HEK293 (cell line): Measurements from ENCODE around the gene MAP3K5.

Experiments
- EGR2 ChIP-seq: fragments of 450-650 bp; formaldehyde crosslinking; IDR thresholded peaks from 2 replicates; pipeline ENCODE4 v1.5.1; 2016; ENCODE audit warnings: low read depth, missing biosample characterization, missing genetic modification characterization
- KLF16 ChIP-seq: fragments of 450-650 bp; formaldehyde crosslinking; IDR thresholded peaks from 2 replicates; pipeline ENCODE4 v1.5.1; 2017; ENCODE audit warnings: missing biosample characterization, missing genetic modification characterization
- OVOL3 ChIP-seq: fragments of 450-650 bp; formaldehyde crosslinking; IDR thresholded peaks from 2 replicates; pipeline ENCODE4 v1.5.1; 2016; ENCODE audit warnings: missing biosample characterization, missing genetic modification characterization
- PRDM10 ChIP-seq: fragments of 450-650 bp; formaldehyde crosslinking; IDR thresholded peaks from 2 replicates; pipeline ENCODE4 v1.5.1; 2016; ENCODE audit warnings: missing biosample characterization, missing genetic modification characterization
- PRDM4 ChIP-seq: fragments of 450-650 bp; formaldehyde crosslinking; IDR thresholded peaks from 2 replicates; pipeline ENCODE4 v1.5.1; 2017; ENCODE audit warnings: missing biosample characterization, missing genetic modification characterization
- PRDM6 ChIP-seq: fragments of 450-650 bp; formaldehyde crosslinking; IDR thresholded peaks from 2 replicates; pipeline ENCODE4 v1.5.1; 2017; ENCODE audit warnings: missing biosample characterization, missing genetic modification characterization
- RBAK ChIP-seq: fragments of 450-650 bp; formaldehyde crosslinking; IDR thresholded peaks from 2 replicates; pipeline ENCODE4 v1.5.1; 2016; ENCODE audit warnings: missing biosample characterization, missing genetic modification characterization
- REPIN1 ChIP-seq: fragments of 450-650 bp; formaldehyde crosslinking; IDR thresholded peaks from 2 replicates; pipeline ENCODE4 v1.5.1; 2017; ENCODE audit warnings: missing biosample characterization, missing genetic modification characterization, low read depth
- WT1 ChIP-seq: fragments of 450-650 bp; formaldehyde crosslinking; IDR thresholded peaks from 2 replicates; pipeline ENCODE4 v1.5.1; 2016; ENCODE audit warnings: missing biosample characterization, missing genetic modification characterization
- ZBTB6 ChIP-seq: fragments of 450-650 bp; formaldehyde crosslinking; IDR thresholded peaks from 2 replicates; pipeline ENCODE4 v1.5.1; 2017; ENCODE audit warnings: missing biosample characterization, missing genetic modification characterization
- ZEB2 ChIP-seq: fragments of 450-650 bp; formaldehyde crosslinking; IDR thresholded peaks from 2 replicates; pipeline ENCODE4 v1.5.1; 2016; ENCODE audit warnings: missing biosample characterization, missing genetic modification characterization
- ZFP69B ChIP-seq: fragments of 450-650 bp; formaldehyde crosslinking; IDR thresholded peaks from 2 replicates; pipeline ENCODE4 v1.5.1; 2016; ENCODE audit warnings: missing biosample characterization, missing genetic modification characterization
- ZNF121 ChIP-seq: fragments of 450-650 bp; formaldehyde crosslinking; IDR thresholded peaks from 2 replicates; pipeline ENCODE4 v1.5.1; 2016; ENCODE audit warnings: missing biosample characterization, missing genetic modification characterization
- ZNF202 ChIP-seq: fragments of 450-650 bp; formaldehyde crosslinking; IDR thresholded peaks from 2 replicates; pipeline ENCODE4 v1.5.1; 2016; ENCODE audit warnings: missing biosample characterization, missing genetic modification characterization, borderline replicate concordance
- ZNF26 ChIP-seq: fragments of 450-650 bp; formaldehyde crosslinking; IDR thresholded peaks from 2 replicates; pipeline ENCODE4 v1.5.1; 2016; ENCODE audit warnings: missing biosample characterization, missing genetic modification characterization
- ZNF335 ChIP-seq: fragments of 450-650 bp; formaldehyde crosslinking; conservative IDR thresholded peaks from 2 replicates; pipeline ENCODE4 v1.5.1; 2016; ENCODE audit warnings: missing biosample characterization, missing genetic modification characterization
- ZNF645 ChIP-seq: fragments of 450-650 bp; formaldehyde crosslinking; IDR thresholded peaks from 2 replicates; pipeline ENCODE4; 2016; ENCODE audit warnings: missing biosample characterization, missing genetic modification characterization
- ZNF677 ChIP-seq: fragments of 450-650 bp; IDR thresholded peaks from 2 replicates; pipeline ENCODE4 v1.5.0; 2018; ENCODE audit warnings: missing biosample characterization, mild to moderate bottlenecking, missing genetic modification characterization, moderate library complexity
- ZNF692 ChIP-seq: fragments of 450-650 bp; formaldehyde crosslinking; IDR thresholded peaks from 2 replicates; pipeline ENCODE4 v1.5.1; 2016; ENCODE audit warnings: missing biosample characterization, missing genetic modification characterization
- ZSCAN5A ChIP-seq: fragments of 450-650 bp; formaldehyde crosslinking; IDR thresholded peaks from 2 replicates; pipeline ENCODE4 v1.5.1; 2016; ENCODE audit warnings: missing biosample characterization, missing genetic modification characterization

Gene MAP3K5

GRCh38 chr6:136792410-136793262 lies at the start of gene MAP3K5 (continued):
- TF ChIP-seq PRDM4 (tag by site-specific recombination): no peak; the same call in 1 of the 2 replicates
- TF ChIP-seq ZNF335 (tag by site-specific recombination): peak; percentile 96
- TF ChIP-seq ZNF645 (tag by site-specific recombination): peak; percentile 72; the same call in 1 of the 2 replicates
- TF ChIP-seq KLF16 (tag by site-specific recombination): peak; percentile 77
- 0 out of 2 replicates have a peak, but pooled peaks have one; percentile 17 for TF ChIP-seq ZNF677
- peak; percentile 88 for TF ChIP-seq EGR2 (tag by site-specific recombination)
- TF ChIP-seq REPIN1 (tag by site-specific recombination): peak; percentile 73; the same call in 1 of the 2 replicates
- peak; percentile 30; the same call in 1 of the 2 replicates for TF ChIP-seq WT1 (tag by site-specific recombination)
- peak; percentile 67 for TF ChIP-seq PRDM10
- peak; percentile 52; the same call in 1 of the 2 replicates for TF ChIP-seq ZNF121 (tag by site-specific recombination)
- TF ChIP-seq OVOL3 (tag by site-specific recombination): no peak
- peak; percentile 65 for TF ChIP-seq ZBTB6
- no peak for TF ChIP-seq RBAK (tag by site-specific recombination)
- TF ChIP-seq ZNF692 (tag by site-specific recombination): peak; percentile 74; the same call in 1 of the 2 replicates
- no peak for TF ChIP-seq ZNF26 (tag by site-specific recombination)
- TF ChIP-seq PRDM6: no peak
- TF ChIP-seq ZEB2 (tag by site-specific recombination): peak; percentile 98
- TF ChIP-seq ZFP69B (tag by site-specific recombination): peak; percentile 68; the same call in 1 of the 2 replicates
- no peak for TF ChIP-seq ZNF202 (tag by site-specific recombination)
- 0 out of 2 replicates have a peak, but pooled peaks have one; percentile 11 for TF ChIP-seq ZSCAN5A (tag by site-specific recombination)
